DOHH2 (cell line): Measurements from ENCODE around the gene PTPRQ.

Source experiments
- EZH2phosphoT487 ChIP-seq: fragments of 200-600 bp; sonication (generic); IDR thresholded peaks from 2 replicates; pipeline ENCODE4 v1.6.1; 2017; ENCODE audit warnings: borderline replicate concordance, mild to moderate bottlenecking, antibody characterized with exemption, low read length, moderate library complexity, mixed read lengths
- TF ChIP-seq, protein P1 (sequence below): fragments of 200-600 bp; sonication (generic); IDR thresholded peaks from one replicate; pipeline ENCODE4 v1.5.1; 2014; ENCODE audit warnings: antibody characterized with exemption, mild to moderate bottlenecking, low read depth, low read length; ENCODE audit not compliant: poor library complexity, severe bottlenecking

DNA sequence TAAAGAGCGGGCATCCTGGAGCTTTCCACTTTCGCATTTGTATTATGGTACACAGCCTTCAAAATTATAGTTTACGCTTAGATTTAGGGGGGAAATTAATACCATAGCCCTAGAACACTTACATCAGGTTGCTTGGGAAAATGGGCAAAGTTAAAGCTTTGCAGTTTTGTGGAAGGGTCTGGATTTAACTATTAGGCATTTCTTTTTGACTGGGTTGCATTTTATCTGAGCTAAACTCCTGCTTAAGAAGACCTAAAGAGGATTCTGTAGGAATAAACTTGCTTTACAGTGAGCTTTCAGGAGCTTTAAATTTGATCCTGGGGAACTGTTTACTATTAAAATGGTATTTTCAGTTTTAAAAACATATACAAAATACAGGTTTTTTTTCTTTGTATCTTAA lies 42.8 kb upstream of the PTPRQ start:
- TF ChIP-seq, protein P1, sequence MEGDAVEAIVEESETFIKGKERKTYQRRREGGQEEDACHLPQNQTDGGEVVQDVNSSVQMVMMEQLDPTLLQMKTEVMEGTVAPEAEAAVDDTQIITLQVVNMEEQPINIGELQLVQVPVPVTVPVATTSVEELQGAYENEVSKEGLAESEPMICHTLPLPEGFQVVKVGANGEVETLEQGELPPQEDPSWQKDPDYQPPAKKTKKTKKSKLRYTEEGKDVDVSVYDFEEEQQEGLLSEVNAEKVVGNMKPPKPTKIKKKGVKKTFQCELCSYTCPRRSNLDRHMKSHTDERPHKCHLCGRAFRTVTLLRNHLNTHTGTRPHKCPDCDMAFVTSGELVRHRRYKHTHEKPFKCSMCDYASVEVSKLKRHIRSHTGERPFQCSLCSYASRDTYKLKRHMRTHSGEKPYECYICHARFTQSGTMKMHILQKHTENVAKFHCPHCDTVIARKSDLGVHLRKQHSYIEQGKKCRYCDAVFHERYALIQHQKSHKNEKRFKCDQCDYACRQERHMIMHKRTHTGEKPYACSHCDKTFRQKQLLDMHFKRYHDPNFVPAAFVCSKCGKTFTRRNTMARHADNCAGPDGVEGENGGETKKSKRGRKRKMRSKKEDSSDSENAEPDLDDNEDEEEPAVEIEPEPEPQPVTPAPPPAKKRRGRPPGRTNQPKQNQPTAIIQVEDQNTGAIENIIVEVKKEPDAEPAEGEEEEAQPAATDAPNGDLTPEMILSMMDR, result no peak
- TF ChIP-seq EZH2phosphoT487, result no peak
